GM19043 (cell line): ENCODE data around the gene WDSUB1.

Source experiments
- ATAC-seq: cut with Tn5 transposase; IDR thresholded peaks from one replicate; pipeline ENCODE4 v1.9.1; 2021; ENCODE audit warnings: low read depth; ENCODE audit not compliant: unreplicated experiment

Gene WDSUB1

GRCh38 chr2:159199761-159200465 is 86.6 kb downstream of the WDSUB1 start:
- no peak for ATAC-seq

- no peak for ATAC-seq
Measured at GRCh38 chr2:159199236-159199635, 87.3 kb downstream of the WDSUB1 start.

GRCh38 chr2:159196393-159196925 is 90.0 kb downstream of the WDSUB1 start:
- ATAC-seq = no peak

- ATAC-seq = no peak
Measured at GRCh38 chr2:159195697-159196096, 90.8 kb downstream of the WDSUB1 start.

DNA sequence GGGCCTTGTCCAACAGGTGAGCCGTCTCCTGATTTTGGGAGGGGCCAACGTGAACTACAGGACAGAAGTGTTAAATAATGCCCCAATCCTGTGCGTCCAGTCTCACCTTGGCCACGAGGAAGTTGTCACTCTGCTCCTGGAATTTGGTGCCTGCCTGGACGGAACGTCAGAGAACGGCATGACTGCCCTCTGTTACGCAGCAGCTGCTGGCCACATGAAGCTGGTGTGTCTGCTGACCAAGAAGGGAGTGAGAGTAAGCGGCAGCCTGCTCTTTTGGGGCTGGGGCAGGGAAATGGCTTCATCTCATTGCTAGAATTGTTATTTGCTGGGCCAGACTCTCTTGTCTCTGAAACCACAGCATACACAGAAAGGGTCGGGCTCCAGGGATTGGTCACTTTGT is 92.3 kb downstream of the WDSUB1 start:
- no peak for ATAC-seq

GRCh38 chr2:159193791-159194190 is 92.7 kb downstream of the WDSUB1 start:
- no peak for ATAC-seq

DNA sequence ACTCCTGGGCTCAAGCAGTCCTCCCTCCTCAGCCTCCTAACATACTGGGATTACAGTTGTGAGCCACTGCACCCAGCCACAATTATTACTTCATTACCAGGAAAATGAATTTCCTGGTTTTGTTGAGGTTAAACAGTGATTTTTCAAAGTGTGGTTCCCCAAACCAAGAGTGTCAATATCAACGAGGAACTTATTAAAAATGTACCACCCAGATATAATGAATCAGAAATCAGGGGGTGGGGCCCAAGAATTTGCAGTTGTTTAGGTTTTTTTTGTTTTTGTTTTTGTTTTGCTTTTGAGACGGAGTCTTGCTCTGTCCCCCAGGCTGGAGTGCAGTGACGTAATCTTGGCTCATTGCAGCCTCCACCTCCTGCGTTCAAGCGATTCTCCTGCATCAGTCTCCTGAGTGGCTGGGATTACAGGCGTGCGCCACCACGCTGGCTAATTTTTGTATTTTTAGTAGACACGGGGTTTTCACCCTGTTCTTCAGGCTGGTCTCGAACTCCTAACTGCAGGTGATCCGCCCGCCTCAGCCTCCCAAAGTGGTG is 94.1 kb downstream of the WDSUB1 start:
- ATAC-seq = no peak

DNA sequence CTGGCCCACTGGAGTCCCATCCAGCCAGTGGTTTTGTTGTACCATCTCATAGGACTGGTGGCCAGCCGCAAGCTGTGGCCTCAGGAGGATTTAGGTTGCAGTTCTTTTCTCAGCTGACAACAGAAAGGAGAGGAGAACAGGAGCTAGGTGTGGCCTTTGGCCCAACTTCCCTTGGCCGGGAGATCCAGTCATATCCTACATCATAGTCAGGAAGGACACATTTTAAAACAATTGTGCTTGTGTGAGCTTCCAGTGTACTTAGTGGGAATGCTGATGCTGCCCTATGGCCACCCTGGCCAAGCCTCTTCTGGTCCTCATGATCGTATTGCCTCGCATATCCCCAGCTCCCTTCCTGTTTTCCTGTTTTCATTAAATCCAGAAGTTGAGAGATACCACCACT is 98.1 kb downstream of the WDSUB1 start:
- no peak for ATAC-seq

- no peak for ATAC-seq
Measured at GRCh38 chr2:159187106-159187505, 99.4 kb downstream of the WDSUB1 start.

DNA sequence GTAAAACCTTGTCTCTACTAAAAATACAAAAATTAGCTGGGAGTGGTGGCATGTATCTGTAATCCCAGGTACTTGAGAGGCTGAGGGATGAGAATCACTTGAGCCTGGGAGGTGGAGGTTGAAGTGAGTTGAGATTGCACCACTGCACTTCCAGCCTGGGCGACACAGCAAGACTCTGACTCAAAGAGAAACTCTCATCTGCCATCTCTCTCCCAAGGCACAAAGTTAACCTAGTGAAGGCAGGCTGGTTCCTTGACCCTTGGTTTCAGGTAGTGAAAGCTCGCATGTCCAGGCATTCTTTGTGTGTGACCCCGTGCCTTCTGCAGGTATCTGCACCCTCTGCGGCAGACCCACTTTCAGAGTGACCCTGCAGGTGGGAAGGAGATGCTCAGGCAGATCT is 100.0 kb downstream of the WDSUB1 start:
- ATAC-seq = no peak
